ENCODE results near the gene GATD1.

DNA sequence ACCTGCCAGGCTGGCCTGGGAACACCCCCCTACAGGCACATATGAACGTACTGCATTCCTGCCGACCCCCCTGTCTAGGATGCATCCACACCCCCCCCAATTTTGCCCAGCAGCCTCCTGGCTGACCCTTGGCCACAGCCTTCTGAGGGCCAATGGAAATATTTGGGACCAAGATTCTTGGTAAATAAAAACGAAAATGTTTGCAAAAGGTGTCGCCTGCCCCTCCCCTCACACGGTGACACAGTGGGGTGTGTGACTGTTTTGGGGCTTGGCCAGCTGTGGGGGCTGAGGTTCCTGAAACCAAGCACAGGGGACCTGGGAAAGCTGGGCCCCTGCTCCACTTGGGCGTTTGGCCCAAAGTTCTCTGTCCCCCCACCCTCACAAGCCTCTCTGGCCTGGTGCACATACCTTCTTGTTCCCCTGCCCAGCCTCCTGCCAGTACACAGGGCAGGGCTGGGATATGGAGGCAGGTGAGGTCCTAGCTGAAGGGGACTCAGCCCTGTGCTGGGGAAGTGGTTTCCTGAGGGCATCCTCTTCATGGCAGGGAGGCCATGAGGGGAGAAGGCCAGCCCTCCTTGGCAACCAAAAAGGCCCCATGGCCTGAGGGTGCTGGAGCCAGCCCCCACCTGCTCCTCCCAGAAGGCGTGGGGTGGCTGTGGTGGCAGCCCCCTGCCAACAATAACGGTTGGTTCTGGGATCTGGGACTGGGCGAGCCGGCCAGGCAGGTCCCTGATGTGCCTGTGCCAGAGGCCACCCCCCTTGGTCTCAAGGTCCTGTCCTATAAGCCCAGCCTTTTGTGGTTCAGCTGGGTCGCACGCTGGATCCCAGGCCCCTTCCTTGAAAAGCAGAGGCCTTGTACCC, 48.3 kb upstream of the GATD1 start:
- TF ChIP-seq POLR2A (IDR thresholded peaks at IDR 0.05), result no peak
- TF ChIP-seq, protein P1, sequence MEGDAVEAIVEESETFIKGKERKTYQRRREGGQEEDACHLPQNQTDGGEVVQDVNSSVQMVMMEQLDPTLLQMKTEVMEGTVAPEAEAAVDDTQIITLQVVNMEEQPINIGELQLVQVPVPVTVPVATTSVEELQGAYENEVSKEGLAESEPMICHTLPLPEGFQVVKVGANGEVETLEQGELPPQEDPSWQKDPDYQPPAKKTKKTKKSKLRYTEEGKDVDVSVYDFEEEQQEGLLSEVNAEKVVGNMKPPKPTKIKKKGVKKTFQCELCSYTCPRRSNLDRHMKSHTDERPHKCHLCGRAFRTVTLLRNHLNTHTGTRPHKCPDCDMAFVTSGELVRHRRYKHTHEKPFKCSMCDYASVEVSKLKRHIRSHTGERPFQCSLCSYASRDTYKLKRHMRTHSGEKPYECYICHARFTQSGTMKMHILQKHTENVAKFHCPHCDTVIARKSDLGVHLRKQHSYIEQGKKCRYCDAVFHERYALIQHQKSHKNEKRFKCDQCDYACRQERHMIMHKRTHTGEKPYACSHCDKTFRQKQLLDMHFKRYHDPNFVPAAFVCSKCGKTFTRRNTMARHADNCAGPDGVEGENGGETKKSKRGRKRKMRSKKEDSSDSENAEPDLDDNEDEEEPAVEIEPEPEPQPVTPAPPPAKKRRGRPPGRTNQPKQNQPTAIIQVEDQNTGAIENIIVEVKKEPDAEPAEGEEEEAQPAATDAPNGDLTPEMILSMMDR (IDR thresholded peaks at IDR 0.05), result no peak
